ENCODE data around the gene GIT2.
"Not testable (repeated sequence)": the region's sequence is repeated elsewhere in the genome, so short reads cannot be mapped to it uniquely, and the experiment has no call there.

Gene GIT2

DNA sequence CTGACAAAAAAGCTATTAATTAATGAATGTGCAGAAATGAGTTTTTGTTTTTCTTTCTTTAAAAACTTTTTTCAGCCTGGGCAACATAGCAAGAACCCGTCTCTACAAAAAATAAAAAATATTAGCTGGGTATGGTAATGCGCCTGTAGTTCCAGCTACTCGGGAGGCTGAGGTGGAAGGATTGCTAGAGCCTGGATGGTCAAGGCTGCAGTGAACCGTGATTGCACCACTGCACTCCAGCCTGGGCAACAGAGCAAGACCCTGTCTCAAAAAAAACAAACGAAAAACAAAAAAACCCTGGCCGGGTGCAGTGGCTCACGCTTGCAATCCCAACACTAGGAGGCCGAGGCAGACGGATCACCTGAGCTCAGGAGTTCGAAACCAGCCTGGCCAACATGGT lies 7.9 kb downstream of the GIT2 start:
- TF ChIP-seq CTCF (IDR thresholded peaks at IDR 0.05; ENCODE audit: insufficient read depth, low read length, poor library complexity, severe bottlenecking): no peak
- H3K27me3 ChIP-seq (replicated peaks; ENCODE audit: control insufficient read depth, insufficient read depth, low read length): no peaks in the 10 kb centered on the region
- DNase-seq (ENCODE audit: extremely low read depth, insufficient read length): no peak
- H3K4me3 ChIP-seq (replicated peaks; ENCODE audit: low read depth, low read length): no peak overlapping the region
- H3K36me3 ChIP-seq (ENCODE audit: control insufficient read depth, insufficient read depth, low read length): peaks cover 11% of the 10 kb centered on the region

- no peak for TF ChIP-seq CTCF (IDR thresholded peaks at IDR 0.05; ENCODE audit: insufficient read depth, low read length, poor library complexity, severe bottlenecking)
Observed at GRCh38 chr12:109987615-109988014, 8.6 kb downstream of the GIT2 start.

DNA sequence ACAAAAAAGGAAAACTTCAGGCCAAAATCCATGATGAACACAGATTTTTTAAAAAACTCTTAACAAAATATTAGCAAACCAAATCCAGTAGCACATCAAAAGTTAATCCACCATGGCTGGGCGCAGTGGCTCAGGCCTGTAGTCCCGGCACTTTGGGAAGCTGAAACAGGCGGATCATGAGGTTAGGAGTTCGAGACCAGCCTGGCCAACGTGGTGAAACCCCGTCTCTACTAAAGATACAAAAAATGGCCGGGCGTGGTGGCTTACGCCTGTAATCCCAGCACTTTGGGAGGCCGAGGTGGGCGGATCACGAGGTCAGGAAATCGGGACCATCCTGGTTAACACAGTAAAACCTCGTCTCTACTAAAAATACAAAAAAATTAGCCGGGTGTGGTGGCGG lies 9.9 kb downstream of the GIT2 start:
- H3K27me3 ChIP-seq (replicated peaks; ENCODE audit: control insufficient read depth, insufficient read depth, low read length); H3K4me3 ChIP-seq (replicated peaks; ENCODE audit: low read depth, low read length); DNase-seq (ENCODE audit: extremely low read depth, insufficient read length): not testable (repeated sequence)
- peaks cover 14% of the 10 kb centered on the region for H3K36me3 ChIP-seq (ENCODE audit: control insufficient read depth, insufficient read depth, low read length)

More at GRCh38 chr12:109987615-109988014, 8.6 kb downstream of the GIT2 start:
- no peak for DNase-seq (ENCODE audit: extremely low read depth, insufficient read length)
- Histone ChIP-seq H3K4me3 (replicated peaks; ENCODE audit: low read depth, low read length) (no peak overlapping the region), H3K36me3 (ENCODE audit: control insufficient read depth, insufficient read depth, low read length) (peaks cover 11% of the 10 kb centered on the region), H3K27me3 (replicated peaks; ENCODE audit: control insufficient read depth, insufficient read depth, low read length) (no peaks in the 10 kb centered on the region)

- no peak for TF ChIP-seq CTCF (IDR thresholded peaks at IDR 0.05; ENCODE audit: insufficient read depth, low read length, poor library complexity, severe bottlenecking)
- no peak overlapping the region for H3K4me3 ChIP-seq (replicated peaks; ENCODE audit: low read depth, low read length)
- H3K36me3 ChIP-seq (ENCODE audit: control insufficient read depth, insufficient read depth, low read length): peaks cover 14% of the 10 kb centered on the region
- DNase-seq (ENCODE audit: extremely low read depth, insufficient read length): no peak
- H3K27me3 ChIP-seq (replicated peaks; ENCODE audit: control insufficient read depth, insufficient read depth, low read length): no peaks in the 10 kb centered on the region
Observed at GRCh38 chr12:109983432-109984142, 12.6 kb downstream of the GIT2 start.

DNA sequence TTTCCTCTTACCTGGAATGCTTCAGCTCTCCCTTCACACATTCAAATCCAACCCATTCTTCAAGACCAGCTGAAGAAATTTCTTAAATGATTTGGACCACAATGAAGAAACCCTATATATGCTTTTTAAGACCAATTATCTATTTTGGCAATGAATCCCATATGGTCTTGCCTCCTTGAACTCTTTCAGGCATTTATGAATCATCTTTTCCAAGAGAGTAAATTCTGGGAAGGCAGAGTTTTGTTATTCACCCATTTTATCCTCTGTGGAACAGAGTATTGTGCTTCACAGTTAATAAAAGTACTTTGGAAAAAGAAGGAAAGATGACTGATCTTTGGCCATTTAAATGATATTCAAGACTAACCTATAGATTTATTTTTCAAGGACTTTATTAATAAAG lies 14.0 kb downstream of the GIT2 start:
- TF ChIP-seq CTCF (IDR thresholded peaks at IDR 0.05; ENCODE audit: insufficient read depth, low read length, poor library complexity, severe bottlenecking): no peak
- H3K36me3 ChIP-seq (ENCODE audit: control insufficient read depth, insufficient read depth, low read length): peaks cover 15% of the 10 kb centered on the region

GRCh38 chr12:109981311-109981710 lies 14.9 kb downstream of the GIT2 start:
- no peak for DNase-seq (ENCODE audit: extremely low read depth, insufficient read length)
- Histone ChIP-seq H3K27me3 (replicated peaks; ENCODE audit: control insufficient read depth, insufficient read depth, low read length) (no peaks in the 10 kb centered on the region), H3K4me3 (replicated peaks; ENCODE audit: low read depth, low read length) (no peak overlapping the region), H3K36me3 (ENCODE audit: control insufficient read depth, insufficient read depth, low read length) (peaks cover 15% of the 10 kb centered on the region)
- TF ChIP-seq CTCF (IDR thresholded peaks at IDR 0.05; ENCODE audit: insufficient read depth, low read length, poor library complexity, severe bottlenecking): no peak

More for the DNA sequence above, 14.0 kb downstream of the GIT2 start:
- Histone ChIP-seq H3K27me3 (replicated peaks; ENCODE audit: control insufficient read depth, insufficient read depth, low read length) (no peaks in the 10 kb centered on the region), H3K4me3 (replicated peaks; ENCODE audit: low read depth, low read length) (no peak overlapping the region)
- no peak for DNase-seq (ENCODE audit: extremely low read depth, insufficient read length)

Data from GM06990 (cell line).